Hepatocyte (in vitro differentiated cells): ENCODE data around the gene PEAK1. TPM values are rescaled to one million over a fixed set of nuclear protein-coding genes. Genes with fewer than 3 reads are reported as not detected.

Experiments used
- DNase-seq: peaks from one replicate; pipeline ENCODE4 v3.0.0-alpha.2; 2016; ENCODE audit warnings: low spot score
- H2AFZ ChIP-seq: fragments of 200-600 bp; sonication (generic); 2 replicates; pipeline ENCODE4 v1.6.0; 2016; ENCODE audit warnings: antibody characterized with exemption, mild to moderate bottlenecking
- H3K27ac ChIP-seq: fragments of 200-600 bp; sonication (generic); 2 replicates; pipeline ENCODE4 v1.5.1; 2016; ENCODE audit warnings: mild to moderate bottlenecking
- H3K27me3 ChIP-seq: fragments of 200-600 bp; sonication (generic); 2 replicates; pipeline ENCODE4 v1.6.1; 2016
- H3K36me3 ChIP-seq: fragments of 200-600 bp; sonication (generic); replicated peaks from 2 replicates; pipeline ENCODE4 v1.5.1; 2016; ENCODE audit warnings: low read depth; ENCODE audit not compliant: insufficient read depth
- H3K4me1 ChIP-seq: fragments of 200-600 bp; sonication (generic); 2 replicates; pipeline ENCODE4 v1.5.1; 2016; ENCODE audit warnings: mild to moderate bottlenecking, moderate library complexity; ENCODE audit not compliant: insufficient read depth
- H3K4me2 ChIP-seq: fragments of 200-600 bp; sonication (generic); 2 replicates; pipeline ENCODE4 v1.6.0; 2016
- H3K4me3 ChIP-seq: fragments of 200-600 bp; sonication (generic); 2 replicates; pipeline ENCODE4 v1.5.1; 2016; ENCODE audit warnings: mild to moderate bottlenecking
- H3K79me2 ChIP-seq: fragments of 200-600 bp; sonication (generic); 2 replicates; pipeline ENCODE4 v1.6.0; 2017; ENCODE audit warnings: mild to moderate bottlenecking
- H3K9me2 ChIP-seq: fragments of 200-600 bp; sonication (generic); replicated peaks from 2 replicates; pipeline ENCODE4 v1.6.0; 2017; ENCODE audit warnings: mild to moderate bottlenecking; ENCODE audit not compliant: insufficient read depth
- H3K9me3 ChIP-seq: fragments of 200-600 bp; sonication (generic); 2 replicates; pipeline ENCODE4 v1.5.1; 2016; ENCODE audit warnings: low read depth, mild to moderate bottlenecking
- H4K20me1 ChIP-seq: fragments of 200-600 bp; sonication (generic); 2 replicates; pipeline ENCODE4 v1.6.0; 2016; ENCODE audit warnings: mild to moderate bottlenecking; ENCODE audit not compliant: insufficient read depth, poor library complexity, severe bottlenecking
- EZH2 ChIP-seq: fragments of 200-600 bp; sonication (generic); IDR thresholded peaks from 2 replicates; pipeline ENCODE4 v1.6.1; 2016; ENCODE audit warnings: antibody characterized with exemption, mild to moderate bottlenecking, borderline replicate concordance
- EZH2phosphoT487 ChIP-seq: fragments of 200-600 bp; sonication (generic); IDR thresholded peaks from one replicate; pipeline ENCODE4 v1.6.1; 2018; ENCODE audit warnings: antibody characterized with exemption, mild to moderate bottlenecking, low read depth, moderate library complexity; ENCODE audit not compliant: unreplicated experiment, severe bottlenecking
- WGBS: methylation state at CpG from one replicate; pipeline ENCODE4 v1.1.6; 2016; ENCODE audit warnings: low lambda C conversion rate; ENCODE audit errors: missing lambda C conversion rate; 5-methylcytosine and 5-hydroxymethylcytosine counted together
- polyA plus RNA-seq: library from polyadenylated mRNA; unstranded; fragments of >200 nt; fragmentation: Nextera tagmentation; extraction: Ambion mirVana; gene quantifications from 2 replicates; pipeline ENCODE4 v1.2.1, GENCODE V29; 2016
- total RNA-seq: library from RNA; depleted of rRNA; stranded (reverse); fragments of >200 nt; gene quantifications from 2 replicates; pipeline ENCODE4 v1.2.3, GENCODE V29; 2014
- TF ChIP-seq, protein P1 (sequence below): fragments of 200-600 bp; sonication (generic); IDR thresholded peaks from 2 replicates; pipeline ENCODE4 v1.5.1; 2016; ENCODE audit warnings: antibody characterized with exemption, mild to moderate bottlenecking; ENCODE audit not compliant: poor library complexity

The PEAK1 gene
- total and polyA plus RNA-seq, 2 experiments from 2014 or later, result 8.1 to 27.1 TPM

DNA sequence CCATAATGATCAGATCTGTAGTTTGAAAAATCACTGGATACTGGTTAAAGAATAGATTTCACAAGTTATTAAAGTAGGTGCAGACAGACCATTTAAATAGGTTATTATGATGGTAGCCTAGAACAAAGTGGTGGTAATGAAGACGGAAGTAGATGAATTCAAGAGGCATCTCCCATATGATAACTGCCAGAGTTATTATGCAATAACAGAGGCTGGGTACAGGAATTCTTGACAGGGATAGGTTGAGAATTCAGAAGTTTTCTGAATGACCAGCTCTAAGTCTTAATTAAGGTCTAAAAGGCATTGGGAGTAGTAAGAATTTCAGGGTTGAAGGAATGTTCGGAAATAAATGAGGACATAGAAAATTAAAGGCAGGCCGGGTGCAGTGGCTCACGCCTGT is 108.9 kb downstream of the PEAK1 start:
- WGBS, result 87% methylated on average over 4 of the region's 4 CpGs

DNA sequence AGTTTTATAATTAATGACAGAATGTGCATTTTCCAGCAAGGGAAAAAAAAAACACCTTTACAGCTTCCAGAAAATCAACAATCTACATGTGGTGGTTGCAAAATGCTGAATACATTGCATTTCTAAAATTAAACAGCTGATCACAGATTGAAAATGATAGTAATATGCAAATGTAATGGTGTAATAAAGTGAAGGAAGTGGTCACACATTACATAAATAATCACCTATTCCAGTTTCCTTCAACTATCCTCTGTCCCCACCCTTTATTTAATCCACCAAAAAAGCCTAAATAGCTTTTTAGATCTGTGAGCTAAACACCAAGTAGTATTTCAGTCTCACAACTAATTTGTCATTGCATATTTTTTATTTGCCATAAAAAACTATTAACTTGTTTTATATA is 110.5 kb downstream of the PEAK1 start:
- Histone ChIP-seq H3K36me3 (no peaks in the 10 kb centered on the region), H3K9me2 (no peaks in the 10 kb centered on the region), H4K20me1 (peaks cover 3% of the 10 kb centered on the region), H3K27me3 (no peaks in the 10 kb centered on the region), H2AFZ (no peak overlapping the region), H3K4me2 (no peak overlapping the region), H3K27ac (no peak overlapping the region), H3K4me3 (no peak overlapping the region), H3K4me1 (no peaks in the 10 kb centered on the region), H3K79me2 (peaks cover 21% of the 10 kb centered on the region), H3K9me3 (no peaks in the 10 kb centered on the region)
- no peak for TF ChIP-seq EZH2
- TF ChIP-seq, protein P1, sequence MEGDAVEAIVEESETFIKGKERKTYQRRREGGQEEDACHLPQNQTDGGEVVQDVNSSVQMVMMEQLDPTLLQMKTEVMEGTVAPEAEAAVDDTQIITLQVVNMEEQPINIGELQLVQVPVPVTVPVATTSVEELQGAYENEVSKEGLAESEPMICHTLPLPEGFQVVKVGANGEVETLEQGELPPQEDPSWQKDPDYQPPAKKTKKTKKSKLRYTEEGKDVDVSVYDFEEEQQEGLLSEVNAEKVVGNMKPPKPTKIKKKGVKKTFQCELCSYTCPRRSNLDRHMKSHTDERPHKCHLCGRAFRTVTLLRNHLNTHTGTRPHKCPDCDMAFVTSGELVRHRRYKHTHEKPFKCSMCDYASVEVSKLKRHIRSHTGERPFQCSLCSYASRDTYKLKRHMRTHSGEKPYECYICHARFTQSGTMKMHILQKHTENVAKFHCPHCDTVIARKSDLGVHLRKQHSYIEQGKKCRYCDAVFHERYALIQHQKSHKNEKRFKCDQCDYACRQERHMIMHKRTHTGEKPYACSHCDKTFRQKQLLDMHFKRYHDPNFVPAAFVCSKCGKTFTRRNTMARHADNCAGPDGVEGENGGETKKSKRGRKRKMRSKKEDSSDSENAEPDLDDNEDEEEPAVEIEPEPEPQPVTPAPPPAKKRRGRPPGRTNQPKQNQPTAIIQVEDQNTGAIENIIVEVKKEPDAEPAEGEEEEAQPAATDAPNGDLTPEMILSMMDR, result no peak
- no peak for TF ChIP-seq EZH2phosphoT487
- no peak for DNase-seq

More for the DNA sequence above, 108.9 kb downstream of the PEAK1 start:
- no peak overlapping the region for H3K4me2 ChIP-seq
- H4K20me1 ChIP-seq, result peaks cover 3% of the 10 kb centered on the region
- H3K27me3 ChIP-seq, result no peaks in the 10 kb centered on the region
- H3K9me2 ChIP-seq, result no peaks in the 10 kb centered on the region
- no peak overlapping the region for H2AFZ ChIP-seq
- TF ChIP-seq EZH2, result no peak
- TF ChIP-seq, protein P1, result no peak
- no peak for TF ChIP-seq EZH2phosphoT487
- no peak overlapping the region for H3K4me3 ChIP-seq
- no peaks in the 10 kb centered on the region for H3K9me3 ChIP-seq
- H3K27ac ChIP-seq, result no peak overlapping the region
- no peaks in the 10 kb centered on the region for H3K4me1 ChIP-seq
- no peaks in the 10 kb centered on the region for H3K36me3 ChIP-seq
- H3K79me2 ChIP-seq, result peaks cover 20% of the 10 kb centered on the region
- no peak for DNase-seq

DNA sequence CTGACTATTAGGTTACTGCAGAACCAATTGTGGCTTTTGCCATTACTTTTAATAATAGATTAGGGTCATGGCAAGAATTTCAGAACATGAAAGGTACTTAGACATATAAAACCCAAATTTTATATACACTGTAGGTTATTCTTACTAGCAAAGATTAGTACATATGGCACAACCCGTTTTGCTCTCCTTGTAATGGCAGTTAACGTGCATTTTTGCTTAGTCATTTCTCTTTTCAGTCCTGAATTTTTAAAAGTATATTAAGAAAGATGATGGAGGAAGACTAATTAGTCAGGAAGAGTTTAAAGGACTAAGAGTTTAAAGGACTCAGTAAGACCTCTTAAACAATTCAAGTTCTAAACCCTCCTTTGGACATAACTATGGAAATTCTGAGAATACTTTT is 114.0 kb downstream of the PEAK1 start:
- no peaks in the 10 kb centered on the region for H3K4me1 ChIP-seq
- WGBS, result 63% methylated on average over 2 of the region's 2 CpGs
- no peaks in the 10 kb centered on the region for H3K36me3 ChIP-seq
- no peaks in the 10 kb centered on the region for H3K9me3 ChIP-seq
- H4K20me1 ChIP-seq, result peaks cover 3% of the 10 kb centered on the region
- peaks cover 21% of the 10 kb centered on the region for H3K79me2 ChIP-seq
- no peak overlapping the region for H3K4me3 ChIP-seq
- H3K27ac ChIP-seq, result no peak overlapping the region
- DNase-seq, result no peak
- no peak overlapping the region for H2AFZ ChIP-seq
- no peaks in the 10 kb centered on the region for H3K27me3 ChIP-seq
- H3K9me2 ChIP-seq, result no peaks in the 10 kb centered on the region
- no peak overlapping the region for H3K4me2 ChIP-seq
- no peak for TF ChIP-seq EZH2
- TF ChIP-seq, protein P1, result no peak
- no peak for TF ChIP-seq EZH2phosphoT487
